Measurements from ENCODE around the gene NLGN4Y. TPM values are rescaled to one million over a fixed set of nuclear protein-coding genes. Genes with fewer than 3 reads are reported as not detected.

NLGN4Y gene
- total and polyA plus RNA-seq, 2 experiments from 2014 or later, result 10.9 to 73.6 TPM

- Histone ChIP-seq H4K20me1 (replicated peaks; ENCODE audit: insufficient read depth) (no peaks in the 10 kb centered on the region), H3K4me1 (ENCODE audit: insufficient read depth) (no peaks in the 10 kb centered on the region), H3K9me2 (ENCODE audit: insufficient read depth) (no peaks in the 10 kb centered on the region), H3K27me3 (ENCODE audit: insufficient read depth) (no peaks in the 10 kb centered on the region), H3K4me3 (no peak overlapping the region), H3F3A (replicated peaks; ENCODE audit: low read depth) (no peaks in the 10 kb centered on the region), H2AFZ (no peak overlapping the region), H3K4me2 (no peak overlapping the region), H3K27ac (ENCODE audit: low read depth) (no peak overlapping the region), H3K36me3 (ENCODE audit: insufficient read depth) (no peaks in the 10 kb centered on the region), H3K79me2 (replicated peaks; ENCODE audit: insufficient read depth) (peaks cover 19% of the 10 kb centered on the region)
- DNase-seq (ENCODE audit: low spot score) (no peak), ATAC-seq (no peak)
- H3K4me1 Mint-ChIP-seq, result peaks cover 3% of the 10 kb centered on the region; the same call in 1 of the 3 replicates
- peaks cover 1% of the 10 kb centered on the region for H3K27me3 Mint-ChIP-seq (ENCODE audit: insufficient read depth, low read depth, poor library complexity)
- H3K36me3 Mint-ChIP-seq (ENCODE audit: low read depth), result peaks cover 40% of the 10 kb centered on the region; the same call in 2 of the 3 replicates
- TF ChIP-seq REST (IDR thresholded peaks at IDR 0.05; ENCODE audit: unreplicated experiment) (no peak), ZNF462 (CRISPR knock-in tag; IDR thresholded peaks at IDR 0.05) (no peak), JUNB (IDR thresholded peaks at IDR 0.05; ENCODE audit: unreplicated experiment) (no peak), POLR2AphosphoS5 (IDR thresholded peaks at IDR 0.05; ENCODE audit: low read depth) (no peak), STAT1 (IDR thresholded peaks at IDR 0.05; ENCODE audit: unreplicated experiment) (no peak), NANOG (IDR thresholded peaks at IDR 0.05; ENCODE audit: borderline replicate concordance) (no peak), ETS1 (IDR thresholded peaks at IDR 0.05) (no peak), ZNF331 (CRISPR knock-in tag; IDR thresholded peaks at IDR 0.05; ENCODE audit: low read depth) (no peak), CREB1 (CRISPR knock-in tag; IDR thresholded peaks at IDR 0.05; ENCODE audit: low read depth) (no peak), EZH2phosphoT487 (IDR thresholded peaks at IDR 0.05; ENCODE audit: unreplicated experiment) (no peak), EZH2 (IDR thresholded peaks at IDR 0.05; ENCODE audit: low read depth, unreplicated experiment) (no peak), ZNF114 (CRISPR knock-in tag; IDR thresholded peaks at IDR 0.05) (no peak), CTCF (conservative IDR thresholded peaks at IDR 0.05; ENCODE audit: low read depth in 2 of 2) (no peak)
- peaks cover 8% of the 10 kb centered on the region; the same call in 1 of the 3 replicates for H3K9me3 Mint-ChIP-seq
- no peak overlapping the region for H3K4me3 Mint-ChIP-seq
- H3K27ac Mint-ChIP-seq, result no peak overlapping the region
Observed at GRCh38 chrY:14708158-14708557, 183.8 kb downstream of the NLGN4Y start.
